SK-N-SH (cell line): ENCODE measurements around the gene CXCL10. TPM values are rescaled to one million over a fixed set of nuclear protein-coding genes. Genes with fewer than 3 reads are reported as not detected.

Experiments
- CTCF ChIA-PET: fragments of 300-600, 350-600 bp; formaldehyde crosslinking; extraction: SDS; loops from one replicate; lab custom pipeline; 2021; lab: Yijun Ruan, JAX
- POLR2A ChIA-PET: fragments of 350-600 bp; sonication (Branson Sonifier 250); formaldehyde crosslinking; extraction: SDS; loops from one replicate; lab custom pipeline; 2020; ENCODE audit warnings: antibody characterized with exemption, inconsistent platforms; lab: Yijun Ruan, JAX
- DNase-seq: peaks from one replicate; pipeline ENCODE4 v3.0.0; 2012
- H2AFZ ChIP-seq: fragments of 200-600 bp; sonication (generic); 2 replicates; pipeline ENCODE4 v1.8.1; 2016; ENCODE audit warnings: antibody characterized with exemption, mild to moderate bottlenecking, low read depth
- H3F3A ChIP-seq: fragments of 200-600 bp; sonication (generic); replicated peaks from 2 replicates; pipeline ENCODE3; 2016; ENCODE audit warnings: antibody characterized with exemption, mild to moderate bottlenecking; ENCODE audit not compliant: insufficient read depth
- H3K27ac ChIP-seq, 2 experiments: fragments of 200-500 bp in 1 of 2; fragments of 200-600 bp in 1 of 2; sonication (Bioruptor generic) in 1 of 2; sonication (generic), shearing (Covaris generic) in 1 of 2; 2 replicates each; pipeline versions ENCODE4 v1.5.1 to v1.6.1; 2014 to 2016; ENCODE audit warnings: low read depth in 2 of 2, inconsistent platforms in 1 of 2, low read length in 1 of 2, mild to moderate bottlenecking in 1 of 2, mixed read lengths in 1 of 2
- H3K27me3 ChIP-seq: fragments of 200-600 bp; sonication (generic), shearing (Covaris generic); 2 replicates; pipeline ENCODE4 v1.6.1; 2016; ENCODE audit warnings: mixed run types; ENCODE audit not compliant: insufficient read depth
- H3K36me3 ChIP-seq, 2 experiments: fragments of 200-500 bp in 1 of 2; fragments of 200-600 bp in 1 of 2; sonication (Bioruptor generic) in 1 of 2; sonication (generic) in 1 of 2; replicated peaks in 1 of 2; 2 replicates each; pipeline versions ENCODE3 to v1.5.1; 2014 to 2016; ENCODE audit warnings: low read length in 1 of 2, mild to moderate bottlenecking in 1 of 2; ENCODE audit not compliant: insufficient read depth in 2 of 2, control insufficient read depth in 1 of 2
- H3K4me1 ChIP-seq, 2 experiments: fragments of 200-500 bp in 1 of 2; fragments of 200-600 bp in 1 of 2; sonication (Bioruptor generic) in 1 of 2; sonication (generic), shearing (Covaris generic) in 1 of 2; 2 replicates each; pipeline versions ENCODE4 v1.5.1 to v1.6.1; 2014 to 2016; ENCODE audit warnings: low read depth in 1 of 2, low read length in 1 of 2, mixed run types in 1 of 2; ENCODE audit not compliant: insufficient read depth in 2 of 2, control insufficient read depth in 1 of 2
- H3K4me2 ChIP-seq: fragments of 200-600 bp; sonication (generic), shearing (Covaris generic); 2 replicates; pipeline ENCODE4 v1.6.1; 2017; ENCODE audit warnings: mixed run types
- H3K4me3 ChIP-seq, 2 experiments: fragments of 200-500 bp in 1 of 2; fragments of 200-600 bp in 1 of 2; sonication (Bioruptor generic) in 1 of 2; sonication (generic), shearing (Covaris generic) in 1 of 2; 2 replicates each; pipeline versions ENCODE4 v1.5.1 to v1.8.1; 2014 to 2016; ENCODE audit warnings: low read depth in 2 of 2, inconsistent platforms in 1 of 2, low read length in 1 of 2, mild to moderate bottlenecking in 1 of 2, mixed read lengths in 1 of 2, moderate library complexity in 1 of 2
- H3K79me2 ChIP-seq: fragments of 200-600 bp; sonication (generic); 2 replicates; pipeline ENCODE4 v1.8.1; 2017; ENCODE audit warnings: mild to moderate bottlenecking; ENCODE audit not compliant: insufficient read depth
- H3K9ac ChIP-seq: fragments of 200-600 bp; sonication (generic); 2 replicates; pipeline ENCODE4 v1.6.1; 2017; ENCODE audit warnings: mixed run types
- H3K9me2 ChIP-seq: fragments of 200-600 bp; sonication (generic); 2 replicates; pipeline ENCODE4 v1.6.1; 2017; ENCODE audit warnings: mixed run types
- H3K9me3 ChIP-seq: fragments of 200-600 bp; sonication (generic); 2 replicates; pipeline ENCODE4 v1.6.1; 2017; ENCODE audit warnings: mixed run types, mild to moderate bottlenecking, moderate library complexity
- H4K20me1 ChIP-seq: fragments of 200-600 bp; sonication (generic); 2 replicates; pipeline ENCODE4 v1.6.1; 2017; ENCODE audit warnings: mild to moderate bottlenecking, mixed run types; ENCODE audit not compliant: insufficient read depth
- FOSL2 ChIP-seq: IDR thresholded peaks from 2 replicates; pipeline ENCODE4 v1.4.0; 2012; ENCODE audit warnings: low read depth, mild to moderate bottlenecking, moderate library complexity, borderline replicate concordance
- FOXJ3 ChIP-seq: sonication (generic); formaldehyde crosslinking; IDR thresholded peaks from 2 replicates; pipeline ENCODE4 v1.5.1; 2020; ENCODE audit warnings: mild to moderate bottlenecking, missing genetic modification reagents
- JUND ChIP-seq: IDR thresholded peaks from 2 replicates; pipeline ENCODE4 v1.4.0; 2012
- PBX3 ChIP-seq: IDR thresholded peaks from 2 replicates; pipeline ENCODE4; 2012
- POLR2AphosphoS5 ChIP-seq: IDR thresholded peaks from 2 replicates; pipeline ENCODE4 v1.6.1; 2012; ENCODE audit warnings: low read depth, low read length
- RAD21 ChIP-seq: IDR thresholded peaks from 2 replicates; pipeline ENCODE4 v1.6.1; 2012; ENCODE audit warnings: mild to moderate bottlenecking, low read length
- RCOR1 ChIP-seq: fragments of 150-350 bp; IDR thresholded peaks from 2 replicates; pipeline ENCODE4 v1.6.1; 2017; ENCODE audit warnings: antibody characterized with exemption, low read length
- REST ChIP-seq: IDR thresholded peaks from 2 replicates; pipeline ENCODE4 v1.6.1; 2012; ENCODE audit warnings: mild to moderate bottlenecking, low read depth, low read length, moderate library complexity
- RFX5 ChIP-seq: IDR thresholded peaks from 2 replicates; pipeline ENCODE4 v1.6.1; 2012; ENCODE audit warnings: mild to moderate bottlenecking, improper control_type of control experiment, low read length
- RXRA ChIP-seq: IDR thresholded peaks from 2 replicates; pipeline ENCODE4 v1.4.0; 2012; ENCODE audit warnings: low read depth, mild to moderate bottlenecking, borderline replicate concordance
- USF1 ChIP-seq: IDR thresholded peaks from 2 replicates; pipeline ENCODE4 v1.4.0; 2012; ENCODE audit warnings: low read depth, borderline replicate concordance
- USF2 ChIP-seq: fragments of 150-350 bp; IDR thresholded peaks from 2 replicates; pipeline ENCODE4 v1.6.1; 2017; ENCODE audit warnings: antibody characterized with exemption, low read length, low read depth, borderline replicate concordance
- YY1 ChIP-seq: IDR thresholded peaks from 2 replicates; pipeline ENCODE4 v1.4.0; 2012; ENCODE audit warnings: low read depth, mild to moderate bottlenecking
- ZBTB33 ChIP-seq: IDR thresholded peaks from 2 replicates; pipeline ENCODE4 v1.4.0; 2012; ENCODE audit warnings: low read depth, borderline replicate concordance
- WGBS: methylation state at CpG from one replicate; pipeline ENCODE4 v1.1.6; 2017; ENCODE audit warnings: low lambda C conversion rate; 5-methylcytosine and 5-hydroxymethylcytosine counted together
- polyA plus RNA-seq, 3 experiments: library from polyadenylated mRNA; depleted of rRNA; stranded (reverse); fragments of >200 nt; gene quantifications; 2 replicates each; pipeline ENCODE4 v1.2.3, GENCODE V29; 2012

The CXCL10 gene
- polyA plus RNA-seq, 1 of the 3 experiments (the other 2 are of a cell fraction) = not detected

GRCh38 chr4:76028350-76028765 is 5.1 kb upstream of the CXCL10 start:
- TF ChIP-seq USF2 (no peak), REST (no peak), USF1 (no peak), RXRA (no peak), PBX3 (no peak), RFX5 (no peak), RCOR1 (no peak), YY1 (no peak), JUND (no peak), FOXJ3 (CRISPR knock-in tag) (no peak), ZBTB33 (no peak), RAD21 (no peak), FOSL2 (no peak), POLR2AphosphoS5 (no peak)
- TF ChIP-seq, all 33 proteins: peak for 0
- Histone ChIP-seq H3K9me2 (no peaks in the 10 kb centered on the region), H3K36me3 (no peaks in the 10 kb centered on the region), H2AFZ (peak overlapping the region; percentile 42; the same call in 1 of the 2 replicates), H3K9ac (no peak overlapping the region), H3K79me2 (no peaks in the 10 kb centered on the region), H3K4me2 (peak overlapping the region; percentile 66; the same call in 1 of the 2 replicates), H3K4me1 (no peaks in the 10 kb centered on the region; a peak in 1 of 4 replicates), H3K27me3 (no peaks in the 10 kb centered on the region; the same call in 1 of the 2 replicates), H3K27ac (no peak overlapping the region), H4K20me1 (no peaks in the 10 kb centered on the region), H3K9me3 (no peaks in the 10 kb centered on the region), H3F3A (no peaks in the 10 kb centered on the region), H3K4me3 (peak overlapping the region in 1 of 2 experiments; percentile 21; a peak in 2 of 4 replicates)
- DNase-seq = no peak
- ChIA-PET CTCF (no interaction called here), POLR2A (no interaction called here)
- 36% methylated on average over 6 of the region's 6 CpGs for WGBS
